GM10248 (cell line): ENCODE data around the gene FXYD3.

Experiments used
- CTCF ChIA-PET: fragments of 300-600 bp; sonication (Branson Sonifier 250); formaldehyde crosslinking; extraction: SDS; loops from one replicate; lab custom pipeline; 2021; ENCODE audit warnings: antibody characterized with exemption; lab: Yijun Ruan, JAX
- POLR2A ChIA-PET: fragments of 350-650 bp; sonication (Branson Sonifier 250); formaldehyde crosslinking; extraction: SDS; loops from one replicate; lab custom pipeline; 2020; ENCODE audit warnings: antibody characterized with exemption; lab: Yijun Ruan, JAX
- DNase-seq: peaks from one replicate; pipeline ENCODE4 v3.0.0; 2012; ENCODE audit errors: extremely low spot score
- CTCF ChIP-seq: IDR thresholded peaks from 2 replicates; pipeline ENCODE4 v1.5.1; 2012; ENCODE audit warnings: mild to moderate bottlenecking, low read depth; ENCODE audit errors: extremely low read depth, missing control alignments, control extremely low read depth

FXYD3 gene

GRCh38 chr19:35084509-35084762 is 31.2 kb upstream of the FXYD3 start:
- ChIA-PET CTCF (interaction anchor here (3.4 kb wide), 1 partner anchor 17 kb away, joined by 26 read pairs; no protein-coding TSS in a partner anchor), POLR2A (no interaction called here)
- DNase-seq, result no peak
- no peak for TF ChIP-seq CTCF

- no peak for TF ChIP-seq CTCF
- ChIA-PET CTCF (interaction anchor here (0.9 to 3.4 kb wide), 8 partner anchors 10 to 56 kb away, joined by 3 to 26 read pairs (median 10); partner anchors contain the start of gene LGI4), POLR2A (no interaction called here)
- DNase-seq, result peak; percentile 65
Observed at GRCh38 chr19:35085947-35086346, 29.7 kb upstream of the FXYD3 start.

- DNase-seq, result no peak
- TF ChIP-seq CTCF, result no peak
- ChIA-PET POLR2A (interaction anchor here (0.6 kb wide), 1 partner anchor 950 kb away, joined by 4 read pairs; no protein-coding TSS in a partner anchor), CTCF (interaction anchor here (0.9 to 3.4 kb wide), 8 partner anchors 10 to 55 kb away, joined by 3 to 26 read pairs (median 10); partner anchors contain the start of gene LGI4)
Observed at GRCh38 chr19:35086455-35086854, 29.2 kb upstream of the FXYD3 start.

- no peak for TF ChIP-seq CTCF
- DNase-seq, result no peak
- ChIA-PET POLR2A (no interaction called here), CTCF (interaction anchor here (0.8 to 3.4 kb wide), 8 partner anchors 12 to 54 kb away, joined by 3 to 26 read pairs (median 10); partner anchors contain the start of gene LGI4)
Observed at GRCh38 chr19:35087393-35087792, 28.2 kb upstream of the FXYD3 start.

- POLR2A ChIA-PET, result no interaction called here
- CTCF ChIA-PET, result interaction anchor here (1.2 kb wide), 1 partner anchor 21 kb away, joined by 4 read pairs; no protein-coding TSS in a partner anchor
- no peak for TF ChIP-seq CTCF
- DNase-seq, result no peak
Observed at GRCh38 chr19:35088131-35088913, 27.3 kb upstream of the FXYD3 start.

GRCh38 chr19:35089554-35089953 is 26.1 kb upstream of the FXYD3 start:
- CTCF ChIA-PET, result interaction anchor here (0.8 to 4.5 kb wide), 5 partner anchors 9 to 191 kb away, joined by 3 to 38 read pairs (median 5); no protein-coding TSS in a partner anchor
- no peak for DNase-seq
- POLR2A ChIA-PET, result no interaction called here
- TF ChIP-seq CTCF, result no peak
